GM19468 (cell line): ENCODE results near the gene SON.
"Not testable (repeated sequence)": the region's sequence is repeated elsewhere in the genome, so short reads cannot be mapped to it uniquely, and the experiment has no call there.

Source experiments
- ATAC-seq: cut with Tn5 transposase; IDR thresholded peaks from one replicate; pipeline ENCODE4 v1.9.1; 2021; ENCODE audit warnings: mild to moderate bottlenecking, moderate library complexity, moderate number of reproducible peaks; ENCODE audit not compliant: unreplicated experiment; ENCODE audit errors: extremely low read depth

SON gene, protein sequence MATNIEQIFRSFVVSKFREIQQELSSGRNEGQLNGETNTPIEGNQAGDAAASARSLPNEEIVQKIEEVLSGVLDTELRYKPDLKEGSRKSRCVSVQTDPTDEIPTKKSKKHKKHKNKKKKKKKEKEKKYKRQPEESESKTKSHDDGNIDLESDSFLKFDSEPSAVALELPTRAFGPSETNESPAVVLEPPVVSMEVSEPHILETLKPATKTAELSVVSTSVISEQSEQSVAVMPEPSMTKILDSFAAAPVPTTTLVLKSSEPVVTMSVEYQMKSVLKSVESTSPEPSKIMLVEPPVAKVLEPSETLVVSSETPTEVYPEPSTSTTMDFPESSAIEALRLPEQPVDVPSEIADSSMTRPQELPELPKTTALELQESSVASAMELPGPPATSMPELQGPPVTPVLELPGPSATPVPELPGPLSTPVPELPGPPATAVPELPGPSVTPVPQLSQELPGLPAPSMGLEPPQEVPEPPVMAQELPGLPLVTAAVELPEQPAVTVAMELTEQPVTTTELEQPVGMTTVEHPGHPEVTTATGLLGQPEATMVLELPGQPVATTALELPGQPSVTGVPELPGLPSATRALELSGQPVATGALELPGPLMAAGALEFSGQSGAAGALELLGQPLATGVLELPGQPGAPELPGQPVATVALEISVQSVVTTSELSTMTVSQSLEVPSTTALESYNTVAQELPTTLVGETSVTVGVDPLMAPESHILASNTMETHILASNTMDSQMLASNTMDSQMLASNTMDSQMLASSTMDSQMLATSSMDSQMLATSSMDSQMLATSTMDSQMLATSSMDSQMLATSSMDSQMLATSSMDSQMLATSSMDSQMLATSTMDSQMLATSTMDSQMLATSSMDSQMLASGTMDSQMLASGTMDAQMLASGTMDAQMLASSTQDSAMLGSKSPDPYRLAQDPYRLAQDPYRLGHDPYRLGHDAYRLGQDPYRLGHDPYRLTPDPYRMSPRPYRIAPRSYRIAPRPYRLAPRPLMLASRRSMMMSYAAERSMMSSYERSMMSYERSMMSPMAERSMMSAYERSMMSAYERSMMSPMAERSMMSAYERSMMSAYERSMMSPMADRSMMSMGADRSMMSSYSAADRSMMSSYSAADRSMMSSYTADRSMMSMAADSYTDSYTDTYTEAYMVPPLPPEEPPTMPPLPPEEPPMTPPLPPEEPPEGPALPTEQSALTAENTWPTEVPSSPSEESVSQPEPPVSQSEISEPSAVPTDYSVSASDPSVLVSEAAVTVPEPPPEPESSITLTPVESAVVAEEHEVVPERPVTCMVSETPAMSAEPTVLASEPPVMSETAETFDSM (N-terminal part only)

DNA sequence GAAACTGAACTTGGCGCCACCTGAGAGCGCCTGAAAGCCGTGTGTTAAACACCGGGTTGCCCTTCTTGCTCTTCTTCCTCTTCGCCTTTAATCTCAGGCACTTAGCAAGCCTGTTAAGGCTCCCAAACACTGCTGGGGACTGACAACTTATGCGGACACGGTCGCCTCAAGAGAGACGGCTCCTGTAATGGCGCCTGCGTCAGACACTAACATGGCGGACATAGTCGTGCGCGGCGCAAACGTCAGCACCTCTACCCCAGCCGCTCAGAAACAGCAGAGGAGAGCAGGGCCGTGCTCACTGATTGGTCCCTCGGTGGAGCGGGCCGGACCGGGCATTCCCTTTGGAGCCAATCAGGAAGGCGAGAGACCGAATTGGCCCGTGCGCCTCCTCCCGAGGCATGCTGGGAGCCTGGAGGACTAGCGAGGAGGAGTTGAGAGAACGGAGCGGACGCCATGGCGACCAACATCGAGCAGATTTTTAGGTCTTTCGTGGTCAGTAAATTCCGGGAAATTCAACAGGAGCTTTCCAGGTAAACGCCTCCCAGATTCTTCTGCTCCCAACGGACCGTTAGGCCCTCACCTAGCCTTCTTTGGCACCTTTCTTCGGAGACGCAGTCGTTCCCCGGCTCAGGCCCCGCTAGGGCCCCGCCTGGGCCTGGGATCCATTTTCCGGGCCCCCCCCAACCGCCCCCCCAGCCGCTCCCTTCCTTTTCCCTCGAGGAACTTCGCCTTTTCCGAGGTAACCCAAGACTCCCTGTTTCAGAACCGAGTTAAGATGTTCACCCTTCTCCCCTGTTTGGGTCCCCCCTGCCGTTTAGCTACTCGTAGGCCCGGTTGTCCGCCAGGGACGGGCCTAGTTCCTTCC is at the start of gene SON:
SON (plus strand) TSS at position 399 of the 865 bp plus-strand sequence; CDS start at position 454, 55 bp downstream.
- peak; percentile 90 for ATAC-seq

DNA sequence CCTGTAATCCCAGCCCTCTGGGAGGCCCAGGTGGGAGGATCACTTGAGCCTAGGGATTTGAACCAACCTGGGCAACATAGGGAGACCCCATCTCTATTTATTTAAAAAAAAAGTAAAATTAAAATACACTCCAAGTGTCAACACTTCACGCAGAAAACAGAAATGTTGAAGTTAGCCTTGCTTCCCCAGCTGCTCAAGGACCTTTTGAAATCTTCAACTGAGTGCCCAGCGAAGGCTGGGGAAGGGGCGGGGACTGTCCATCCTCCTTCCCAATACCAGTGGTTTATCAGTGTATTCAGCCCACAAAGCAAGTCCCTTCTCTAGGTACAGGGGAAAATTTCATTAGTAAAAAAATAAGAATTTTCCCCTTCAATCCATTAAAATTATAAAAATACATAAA is 49.1 kb upstream of the SON start:
- ATAC-seq, result no peak

DNA sequence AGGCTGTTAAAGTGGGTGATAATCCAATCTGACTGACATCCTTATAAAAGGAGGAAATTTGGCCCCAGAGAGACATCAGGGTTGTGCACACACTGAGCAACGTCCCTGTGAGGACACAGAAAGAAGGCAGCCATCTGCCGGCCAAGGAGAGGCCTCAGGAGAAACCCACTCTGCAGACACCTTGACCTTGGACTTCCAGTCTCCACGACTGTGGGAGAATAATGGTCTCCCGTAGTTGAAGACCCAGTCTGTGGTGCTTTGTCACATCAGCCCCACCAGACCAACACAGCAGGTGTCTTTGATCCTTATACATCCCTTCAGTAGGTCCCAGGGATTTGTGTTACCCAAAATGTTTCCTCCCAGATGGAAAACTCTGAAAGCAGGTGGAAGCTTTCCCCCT is 47.1 kb upstream of the SON start:
- ATAC-seq, result no peak

DNA sequence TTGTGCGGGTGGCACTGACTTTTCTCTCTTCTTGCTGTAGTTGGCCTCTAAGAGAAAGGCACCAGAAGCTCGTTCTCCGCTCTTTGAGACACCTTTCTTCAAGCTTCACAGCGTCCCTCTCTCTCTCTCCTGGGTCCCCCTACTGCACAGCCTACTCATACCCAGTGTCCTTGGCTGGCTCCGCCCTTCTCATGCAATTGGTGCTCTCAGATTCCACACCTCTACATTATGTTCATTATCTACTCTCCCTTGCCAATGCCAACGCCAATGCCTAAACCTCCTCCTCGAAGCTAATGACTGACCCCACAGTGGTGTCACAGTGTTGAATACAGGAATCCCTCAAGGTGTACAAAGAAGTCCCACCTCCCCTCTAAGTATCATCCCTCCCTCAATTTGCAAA is 46.5 kb upstream of the SON start:
- ATAC-seq, result no peak

DNA sequence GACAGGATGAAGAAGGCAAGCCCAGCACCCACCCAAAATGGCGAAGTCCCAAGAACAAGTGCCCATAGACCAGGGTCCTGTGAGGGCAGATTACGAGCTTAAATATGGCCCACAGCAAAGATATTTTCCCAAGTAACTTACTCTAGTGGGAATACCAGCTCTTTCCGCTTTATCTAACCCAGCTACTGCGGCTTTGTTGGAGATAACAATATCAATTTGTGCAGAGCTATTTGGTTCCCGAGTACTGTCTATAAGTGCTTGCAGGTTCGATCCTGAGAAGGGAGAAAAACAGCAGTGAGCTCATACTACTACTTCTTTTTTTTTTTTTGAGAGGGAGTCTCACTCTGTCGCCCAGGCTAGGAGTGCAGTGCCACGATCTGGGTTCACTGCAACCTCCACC is 37.0 kb upstream of the SON start:
- no peak for ATAC-seq

DNA sequence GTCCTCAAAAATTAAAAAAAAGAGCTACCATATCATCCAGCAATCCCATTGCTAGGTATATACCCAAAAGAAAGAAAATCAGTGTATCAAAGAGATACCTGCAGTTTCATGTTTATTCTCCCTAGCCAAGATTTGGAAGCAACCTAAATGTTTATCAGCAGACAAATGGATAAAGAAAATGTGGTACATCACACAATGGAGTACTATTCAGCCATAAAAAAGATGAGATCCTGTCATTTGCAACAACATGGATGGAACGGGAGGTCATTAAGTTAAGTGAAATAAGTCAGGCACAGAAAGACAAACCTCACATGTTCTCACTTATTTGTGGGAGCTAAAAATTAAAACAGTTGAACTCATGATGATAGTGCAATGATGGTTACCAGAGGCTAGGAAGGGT is 35.8 kb upstream of the SON start:
- not testable (repeated sequence) for ATAC-seq

DNA sequence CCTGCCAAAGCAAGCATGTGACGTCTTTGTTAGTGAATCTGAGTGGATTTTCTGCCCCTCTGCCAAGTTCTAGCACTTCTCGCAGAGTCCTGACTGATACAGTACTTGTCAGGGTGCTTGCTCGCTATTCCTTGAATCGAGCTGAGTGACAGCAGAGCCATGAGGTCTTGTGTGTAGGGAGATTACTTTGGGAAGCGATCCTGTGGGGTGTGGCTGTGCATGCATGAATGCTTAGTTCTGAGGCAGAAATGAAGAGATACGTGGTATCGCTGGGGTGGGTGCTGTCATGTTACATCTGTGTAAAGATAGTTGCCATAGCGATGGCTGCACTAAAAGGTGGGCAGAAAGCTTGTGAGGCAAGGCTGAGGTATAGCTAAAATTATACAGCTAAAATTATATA is 32.0 kb upstream of the SON start:
- no peak for ATAC-seq

DNA sequence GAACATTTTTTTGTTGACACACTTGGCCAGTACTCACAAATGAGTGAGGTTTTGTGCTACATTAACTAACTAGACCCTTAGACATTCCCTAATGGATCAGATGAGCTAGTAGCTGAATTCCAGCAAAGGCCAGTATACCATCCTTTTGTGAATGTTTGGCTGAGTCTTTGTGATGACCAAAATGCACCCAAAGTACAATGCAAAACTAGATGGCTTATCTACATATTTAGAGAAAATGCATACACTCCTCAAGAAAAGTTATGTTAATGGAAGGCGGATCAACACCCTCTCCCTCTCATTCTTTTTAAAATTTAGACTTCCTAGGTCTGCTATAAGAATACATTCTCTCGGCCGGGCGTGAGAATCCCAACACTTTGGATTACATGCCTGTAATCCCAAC is 31.2 kb upstream of the SON start:
- no peak for ATAC-seq

DNA sequence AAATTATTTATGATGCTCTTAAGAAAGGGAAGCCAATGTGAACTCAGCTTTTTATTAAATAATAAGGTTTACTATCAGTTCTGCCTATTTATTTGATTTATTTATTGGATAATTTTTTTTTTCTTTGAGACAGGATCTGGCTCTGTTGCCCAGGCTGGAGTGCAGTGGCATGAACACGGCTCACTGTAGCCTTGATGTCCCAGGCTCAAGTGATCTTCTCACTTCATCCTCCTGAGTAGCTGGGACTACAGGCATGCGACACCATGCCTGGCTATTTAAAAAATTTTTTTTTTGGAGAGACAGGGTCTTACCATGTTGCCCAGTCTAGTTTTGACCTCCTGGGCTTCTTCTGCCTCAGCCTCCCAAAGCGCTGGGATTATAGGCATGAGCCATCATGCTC is 30.4 kb upstream of the SON start:
- no peak for ATAC-seq

DNA sequence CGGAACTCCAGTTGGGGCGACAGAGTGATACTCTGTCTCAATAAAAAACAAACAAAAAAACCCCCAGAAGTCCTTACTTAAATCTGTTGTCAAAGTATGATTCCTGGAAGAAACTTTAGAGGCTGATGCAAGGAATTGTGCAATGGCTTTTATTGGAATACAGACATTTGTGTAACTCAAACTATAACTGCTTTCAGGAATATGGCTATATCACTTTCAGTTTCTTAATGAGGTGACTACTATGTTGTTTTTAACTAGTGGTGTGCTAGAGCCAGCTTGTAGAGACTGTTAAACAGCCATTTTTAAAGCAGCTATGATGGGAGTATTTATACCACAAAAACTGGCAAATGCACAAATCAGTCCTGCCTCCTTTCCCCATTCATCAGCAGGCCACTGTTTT is 28.6 kb upstream of the SON start:
- ATAC-seq, result no peak

DNA sequence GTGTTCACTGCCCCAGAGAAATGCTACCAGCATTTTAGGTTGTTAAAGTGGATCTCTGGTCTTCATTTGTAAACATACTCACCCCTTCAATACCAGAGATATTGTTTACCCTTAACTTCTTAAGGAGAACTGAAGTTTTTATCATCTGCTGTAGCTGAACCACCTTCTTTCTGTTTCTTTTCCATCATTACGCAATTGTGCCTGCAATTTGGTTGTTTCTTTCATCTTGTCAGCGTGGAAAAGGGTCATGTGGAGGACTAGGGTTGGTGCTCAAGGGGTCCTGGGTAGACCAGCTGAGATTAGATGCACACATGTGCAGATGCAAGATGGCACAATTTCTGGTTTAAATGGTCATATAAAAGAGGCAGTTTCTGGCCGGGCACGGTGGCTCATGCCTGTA is 23.9 kb upstream of the SON start:
- no peak for ATAC-seq

DNA sequence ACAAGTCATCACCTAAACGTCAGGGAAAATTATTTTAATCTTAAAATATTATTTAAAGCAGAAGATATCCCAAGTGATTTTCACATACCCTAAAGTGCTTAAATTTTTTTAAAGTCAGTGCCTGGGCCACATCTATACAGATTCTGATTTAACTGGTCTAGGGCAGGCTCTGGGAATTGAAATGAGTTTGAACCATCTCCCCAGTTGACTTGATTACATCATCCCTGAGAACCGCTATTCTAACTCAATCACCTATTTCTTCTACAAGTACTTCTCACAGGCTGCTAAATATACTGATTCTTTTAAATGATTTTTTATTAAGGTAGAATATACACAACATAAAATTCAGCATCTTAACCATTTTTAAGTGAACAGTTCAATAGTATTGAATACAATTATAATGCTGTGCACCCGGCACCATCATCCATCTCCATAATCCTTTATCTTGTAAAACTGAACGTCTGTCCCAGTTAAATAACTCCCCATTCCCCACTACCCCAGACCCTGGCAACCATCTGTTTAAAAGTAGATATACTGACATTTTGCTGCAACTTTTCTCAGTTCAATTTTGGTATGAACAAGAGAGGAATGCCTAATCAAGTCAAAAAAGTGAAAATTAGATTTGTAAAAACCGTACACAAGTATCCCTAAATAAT is 20.4 kb upstream of the SON start:
- ATAC-seq, result no peak

DNA sequence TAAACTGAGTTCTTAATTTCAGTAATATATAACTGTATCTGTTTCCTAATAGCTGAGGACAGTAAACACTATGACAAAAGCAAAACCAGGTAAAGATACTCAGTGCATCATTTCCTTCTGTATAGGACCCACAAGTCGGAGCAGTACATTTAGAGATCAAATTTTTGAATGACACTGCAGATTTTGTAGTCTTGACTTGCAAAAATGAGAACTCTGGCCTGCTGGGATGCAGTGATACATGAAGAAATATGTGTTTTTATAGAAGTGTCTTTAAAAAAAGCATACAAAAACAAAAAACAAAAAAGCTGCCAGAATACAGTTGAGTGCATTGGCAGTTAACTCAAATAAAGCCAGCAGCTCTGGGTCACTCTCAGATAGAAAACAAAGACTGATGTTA is 19.9 kb upstream of the SON start:
- ATAC-seq, result no peak

DNA sequence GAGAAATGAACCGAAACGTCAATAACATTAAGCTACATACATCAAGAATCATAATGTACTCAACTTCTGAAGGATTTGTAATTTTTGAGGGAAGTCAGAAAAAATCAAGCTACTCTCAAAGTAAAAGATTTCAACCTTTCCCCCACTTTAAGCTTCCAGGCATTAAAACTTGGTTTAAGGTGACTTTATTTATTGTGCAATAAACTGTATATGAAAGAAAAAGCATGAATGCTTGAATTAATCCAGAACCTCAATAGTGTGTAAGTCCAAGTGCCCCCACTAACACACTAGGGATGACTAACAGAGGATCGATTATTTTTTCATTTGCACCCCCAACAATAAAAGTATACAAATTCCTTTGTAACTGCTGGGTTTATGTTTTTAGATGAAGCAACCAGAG is 11.8 kb upstream of the SON start:
- ATAC-seq, result no peak

DNA sequence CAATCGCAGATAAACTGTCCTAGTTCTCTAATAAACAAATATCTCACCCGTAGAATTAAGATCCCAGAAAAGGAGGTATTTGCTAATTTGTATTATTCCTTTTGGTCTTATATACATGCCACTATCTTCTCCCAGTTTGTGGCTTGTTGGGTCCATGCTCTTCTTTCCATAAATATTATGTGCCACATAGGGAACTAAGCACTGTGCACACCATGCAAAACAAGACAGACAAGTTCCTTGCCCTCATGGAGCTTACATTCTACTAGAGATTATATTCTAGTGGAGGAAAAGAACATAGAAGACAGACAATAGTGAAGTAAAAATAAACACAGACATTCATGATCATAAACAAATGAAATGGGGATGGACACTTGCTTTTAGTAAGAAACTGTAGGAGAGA is 5.6 kb upstream of the SON start:
- no peak for ATAC-seq

DNA sequence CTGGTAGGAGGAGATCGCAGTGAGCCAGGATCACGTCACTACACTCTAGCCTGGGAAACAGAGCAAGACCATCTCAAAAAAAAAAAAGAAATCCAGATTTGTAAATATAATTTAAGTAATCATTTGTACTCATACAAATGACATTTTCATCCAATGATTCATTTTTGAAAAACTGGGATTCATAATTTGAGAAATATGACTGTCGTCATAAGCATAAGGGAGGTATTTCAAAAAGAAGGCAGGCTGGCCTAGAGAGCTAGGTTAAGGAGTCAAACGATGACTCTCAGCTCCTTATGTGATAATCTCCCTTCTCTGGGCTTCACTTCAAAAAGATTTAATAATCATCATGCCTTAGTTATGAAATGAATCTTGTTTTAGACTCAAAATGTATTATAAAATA is 3.2 kb upstream of the SON start:
- ATAC-seq, result no peak

DNA sequence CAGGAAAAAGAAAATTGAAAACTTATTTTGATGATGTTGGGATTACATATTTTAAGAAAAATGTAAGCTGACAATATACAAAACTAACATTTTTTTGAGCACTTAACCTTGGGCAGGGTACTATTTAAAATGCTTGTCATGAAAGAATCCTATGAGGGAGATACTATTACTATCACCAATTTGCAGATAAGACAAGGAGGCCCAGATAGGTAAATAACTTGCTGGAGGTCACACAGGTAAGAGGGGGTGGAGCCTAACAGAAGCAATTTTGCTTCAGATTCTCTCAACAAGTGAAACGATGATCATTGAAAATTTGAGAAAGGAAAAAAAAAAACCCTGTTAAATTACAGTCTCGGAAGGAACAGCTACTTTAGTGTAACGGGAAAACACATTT is 2.1 kb upstream of the SON start:
- ATAC-seq, result no peak

DNA sequence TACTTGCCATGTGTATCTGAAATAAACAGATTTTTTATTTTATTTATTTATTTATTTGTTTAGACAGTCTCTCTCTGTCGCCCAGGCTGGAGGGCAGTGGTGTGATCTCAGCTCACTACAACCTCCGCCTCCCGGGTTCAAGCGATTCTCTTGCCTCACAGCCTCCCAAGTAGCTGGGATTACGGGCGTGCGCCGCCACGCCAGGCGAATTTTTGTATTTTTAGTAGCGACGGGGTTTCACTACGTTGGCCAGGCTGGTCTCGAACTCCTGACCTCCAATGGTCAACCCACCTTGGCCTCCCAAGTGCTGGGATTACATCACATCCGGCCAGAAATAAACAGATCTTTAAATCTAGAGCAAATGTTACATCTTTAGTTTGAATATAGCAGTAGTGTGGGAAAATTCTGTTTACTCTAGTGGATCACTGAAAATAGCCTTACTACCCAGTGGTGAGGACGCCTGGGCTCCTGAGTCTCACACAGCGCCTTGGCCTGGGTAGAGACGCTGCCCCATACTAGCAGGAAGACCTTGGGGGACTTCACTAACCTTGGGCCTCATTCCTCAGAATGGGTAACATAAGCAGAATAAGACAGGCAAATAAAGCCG is 1.6 kb upstream of the SON start:
- no peak for ATAC-seq
